Measurements from ENCODE around the gene CDK17. TPM values are rescaled to one million over a fixed set of nuclear protein-coding genes. Genes with fewer than 3 reads are reported as not detected.

Gene CDK17
- total and polyA plus RNA-seq, 12 donors, result 8.5 to 32.4 (median 21.0) TPM

- DNase-seq (peak in 1 of 2 donors; percentile 48), ATAC-seq (peak in 2 of 8 donors; percentile 3 to 20)
- Histone ChIP-seq H3K9me3 (no peaks in the 10 kb centered on the region), H3K4me3 (no peak overlapping the region), H3K36me3 (peaks cover 0 to 27% (median 3%) of the 10 kb centered on the region in 9 donors), H3K27me3 (no peaks in the 10 kb centered on the region), H3K27ac (peak overlapping the region in 9 of 10 donors; percentile 6 to 84 (median 78)), H3K4me1 (peaks cover 33 to 83% (median 55%) of the 10 kb centered on the region in 9 donors)
- intact Hi-C loops (cut with DNase I), result loop anchor here in 1 of 10 donors (10.0 kb wide), 1 partner anchor 152 kb away; no protein-coding TSS in a partner anchor
- TF ChIP-seq CTCF (IDR thresholded peaks at IDR 0.05), result no peak
- 57 to 72% methylated on average over 12 of the region's 12 CpGs for WGBS, 2 donors
Measured at GRCh38 chr12:96242597-96242996, 157.6 kb downstream of the CDK17 start.

GRCh38 chr12:96241846-96242256, 158.4 kb downstream of the CDK17 start:
- peaks cover 39 to 88% (median 62%) of the 10 kb centered on the region in 9 donors for H3K4me1 ChIP-seq
- H3K27me3 ChIP-seq, result no peaks in the 10 kb centered on the region
- H3K27ac ChIP-seq, result peak overlapping the region in 9 of 10 donors; percentile 55 to 84 (median 78)
- H3K4me3 ChIP-seq, result peak overlapping the region in 2 of 10 donors; percentile 7
- no peaks in the 10 kb centered on the region for H3K9me3 ChIP-seq
- H3K36me3 ChIP-seq, result peaks cover 0 to 20% (median 0%) of the 10 kb centered on the region in 9 donors
- ATAC-seq (peak; percentile 50 to 86 (median 62)), DNase-seq (peak in 1 of 2 donors; percentile 74)
- TF ChIP-seq CTCF (IDR thresholded peaks at IDR 0.05), result no peak
- intact Hi-C loops (cut with DNase I), result loop anchor here in 1 of 10 donors (10.0 kb wide), 1 partner anchor 153 kb away; no protein-coding TSS in a partner anchor
- WGBS, 2 donors, result 33 to 43% methylated on average over 9 of the region's 9 CpGs

- Histone ChIP-seq H3K27ac (peak overlapping the region in 9 of 10 donors; percentile 55 to 84 (median 78)), H3K27me3 (no peaks in the 10 kb centered on the region), H3K36me3 (peaks cover 0 to 16% (median 0%) of the 10 kb centered on the region in 9 donors), H3K4me1 (peaks cover 43 to 93% (median 66%) of the 10 kb centered on the region in 9 donors), H3K4me3 (peak overlapping the region in 2 of 10 donors; percentile 7), H3K9me3 (no peaks in the 10 kb centered on the region)
- DNase-seq (no peak), ATAC-seq (peak in 2 of 8 donors; percentile 1 to 2)
- WGBS, 2 donors, result 50 to 53% methylated on average over 4 of the region's 4 CpGs
- intact Hi-C loops (cut with DNase I), result loop anchor here in 1 of 10 donors (10.0 kb wide), 1 partner anchor 153 kb away; no protein-coding TSS in a partner anchor
- TF ChIP-seq CTCF (IDR thresholded peaks at IDR 0.05), result no peak
Measured at GRCh38 chr12:96241431-96241830, 158.8 kb downstream of the CDK17 start.

- intact Hi-C loops (cut with DNase I), result loop anchor here in 1 of 10 donors (10.0 kb wide), 1 partner anchor 154 kb away; no protein-coding TSS in a partner anchor
- H3K4me3 ChIP-seq, result no peak overlapping the region
- WGBS, 2 donors, result 41 to 46% methylated on average over 11 of the region's 11 CpGs
- peaks cover 51 to 96% (median 74%) of the 10 kb centered on the region in 9 donors for H3K4me1 ChIP-seq
- H3K36me3 ChIP-seq, result peaks cover 0 to 15% (median 0%) of the 10 kb centered on the region in 9 donors
- H3K27ac ChIP-seq, result peak overlapping the region in 9 of 10 donors; percentile 12 to 84 (median 78)
- no peak for TF ChIP-seq CTCF (IDR thresholded peaks at IDR 0.05)
- DNase-seq (no peak), ATAC-seq (no peak)
- no peaks in the 10 kb centered on the region for H3K9me3 ChIP-seq
- no peaks in the 10 kb centered on the region for H3K27me3 ChIP-seq
Measured at GRCh38 chr12:96240656-96241055, 159.6 kb downstream of the CDK17 start.

Data from heart right ventricle (tissue), 16 donors.